SU-DHL-6 (cell line): ENCODE data around the gene SERPINB12.

Experiments
- CTCF ChIP-seq: fragments of 200-600 bp; sonication (generic); IDR thresholded peaks from one replicate; pipeline ENCODE4 v1.5.1; 2017; ENCODE audit warnings: antibody characterized with exemption, mild to moderate bottlenecking, low read length, moderate library complexity; ENCODE audit not compliant: insufficient read depth, poor library complexity, severe bottlenecking
- EZH2phosphoT487 ChIP-seq: fragments of 200-600 bp; sonication (generic), shearing (Covaris generic); conservative IDR thresholded peaks from 2 replicates; pipeline ENCODE4 v1.6.1; 2018; ENCODE audit warnings: mild to moderate bottlenecking, antibody characterized with exemption, low read length, moderate library complexity, mixed read lengths

DNA sequence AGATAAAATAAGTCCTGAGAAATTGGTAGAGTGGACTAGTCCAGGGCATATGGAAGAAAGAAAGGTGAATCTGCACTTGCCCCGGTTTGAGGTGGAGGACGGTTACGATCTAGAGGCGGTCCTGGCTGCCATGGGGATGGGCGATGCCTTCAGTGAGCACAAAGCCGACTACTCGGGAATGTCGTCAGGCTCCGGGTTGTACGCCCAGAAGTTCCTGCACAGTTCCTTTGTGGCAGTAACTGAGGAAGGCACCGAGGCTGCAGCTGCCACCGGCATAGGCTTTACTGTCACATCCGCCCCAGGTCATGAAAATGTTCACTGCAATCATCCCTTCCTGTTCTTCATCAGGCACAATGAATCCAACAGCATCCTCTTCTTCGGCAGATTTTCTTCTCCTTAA lies 54.8 kb downstream of the SERPINB12 start:
- TF ChIP-seq CTCF: no peak
- no peak for TF ChIP-seq EZH2phosphoT487
